ENCODE data around the gene MUC13.

- no peak for TF ChIP-seq YY1 (IDR thresholded peaks at IDR 0.05; ENCODE audit: insufficient read depth, insufficient read length)
- TF ChIP-seq SUZ12 (IDR thresholded peaks at IDR 0.05; ENCODE audit: extremely low read depth, insufficient read depth, insufficient read length), result no peak
- no peak for TF ChIP-seq ZNF274 (IDR thresholded peaks at IDR 0.05; ENCODE audit: low read depth, low read length)
These were observed 1.4 kb upstream of the MUC13 start for GRCh38 chr3:124935794-124936542.
